ENCODE results near the gene LRP2.
"Not testable (repeated sequence)": the region's sequence is repeated elsewhere in the genome, so short reads cannot be mapped to it uniquely, and the experiment has no call there.

DNA sequence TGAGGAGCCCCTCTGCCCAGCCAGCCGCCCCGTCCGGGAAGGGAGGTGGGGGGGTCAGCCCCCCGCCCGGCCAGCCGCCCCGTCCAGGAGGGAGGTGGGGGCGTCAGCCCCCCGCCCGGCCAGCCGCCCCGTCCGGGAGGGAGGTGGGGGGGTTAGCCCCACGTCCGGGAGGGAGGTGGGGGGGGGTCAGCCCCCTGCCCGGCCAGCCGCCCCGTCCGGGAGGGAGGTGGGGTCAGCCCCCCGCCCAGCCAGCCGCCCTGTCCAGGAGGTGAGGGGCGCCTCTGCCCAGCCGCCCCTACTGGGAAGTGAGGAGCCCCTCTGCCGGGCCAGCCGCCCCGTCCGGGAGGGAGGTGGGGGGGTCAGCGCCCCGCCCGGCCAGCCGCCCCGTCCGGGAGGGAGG, 34.5 kb downstream of the LRP2 start:
- not testable (repeated sequence) for TF ChIP-seq CTCF (conservative IDR thresholded peaks at IDR 0.05 in 1 of 2, IDR thresholded peaks at IDR 0.05 in 1 of 2; ENCODE audit: low read depth in 1 of 2, low read length in 2 of 2); EZH2 (IDR thresholded peaks at IDR 0.05; ENCODE audit: low read length, missing control alignments)
